ENCODE measurements around the gene SAMD1. TPM values are rescaled to one million over a fixed set of nuclear protein-coding genes. Genes with fewer than 3 reads are reported as not detected.

SAMD1 gene
- total RNA-seq, 3 donors from 2014 or later (not counting 1 experiment from before 2014, with no cell fraction given) = 30.8 to 33.0 (median 30.9) TPM

DNA sequence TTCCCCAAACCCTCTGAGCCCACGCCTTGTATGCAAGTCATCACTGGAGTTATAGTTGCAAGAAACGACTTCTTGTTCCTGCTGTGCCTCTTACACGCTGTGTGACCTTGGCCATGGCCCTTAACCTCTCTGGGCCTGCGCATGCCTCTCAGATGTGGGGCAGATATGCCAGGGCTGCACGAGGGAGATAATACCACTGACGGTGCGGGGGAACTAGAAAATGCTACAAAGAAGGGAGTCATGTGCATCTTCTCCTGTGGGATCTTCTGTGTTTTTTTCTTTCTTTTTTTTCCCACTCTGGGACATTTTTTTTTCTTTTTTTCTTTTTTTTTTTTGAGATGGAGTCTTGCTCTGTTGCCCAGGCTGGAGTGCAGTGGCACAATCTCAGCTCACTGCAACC, 4.3 kb upstream of the SAMD1 start:
- intact Hi-C loops (cut with micrococcal nuclease) = loop anchor here (5.0 kb wide), 1 partner anchor 42 kb away; the partner anchor contains the start of gene ASF1B
- WGBS (ENCODE audit: insufficient coverage) = 86% methylated on average over 7 of the region's 7 CpGs
- Mint-ChIP-seq H3K4me3 (peak overlapping the region; percentile 25), H3K36me3 (no peaks in the 10 kb centered on the region), H3K27me3 (ENCODE audit: low read depth in 2 of 2) (no peaks in the 10 kb centered on the region), H3K4me1 (peaks cover 9 to 11% of the 10 kb centered on the region in 2 donors), H3K9me3 (no peaks in the 10 kb centered on the region), H3K27ac (no peak overlapping the region)
- H3K4me1 ChIP-seq (ENCODE audit: control insufficient read depth, insufficient read depth, low read length) = peaks cover 10% of the 10 kb centered on the region
- no peaks in the 10 kb centered on the region for H3K27me3 ChIP-seq (ENCODE audit: control insufficient read depth, insufficient read depth, low read length)
- TF ChIP-seq, protein P1, sequence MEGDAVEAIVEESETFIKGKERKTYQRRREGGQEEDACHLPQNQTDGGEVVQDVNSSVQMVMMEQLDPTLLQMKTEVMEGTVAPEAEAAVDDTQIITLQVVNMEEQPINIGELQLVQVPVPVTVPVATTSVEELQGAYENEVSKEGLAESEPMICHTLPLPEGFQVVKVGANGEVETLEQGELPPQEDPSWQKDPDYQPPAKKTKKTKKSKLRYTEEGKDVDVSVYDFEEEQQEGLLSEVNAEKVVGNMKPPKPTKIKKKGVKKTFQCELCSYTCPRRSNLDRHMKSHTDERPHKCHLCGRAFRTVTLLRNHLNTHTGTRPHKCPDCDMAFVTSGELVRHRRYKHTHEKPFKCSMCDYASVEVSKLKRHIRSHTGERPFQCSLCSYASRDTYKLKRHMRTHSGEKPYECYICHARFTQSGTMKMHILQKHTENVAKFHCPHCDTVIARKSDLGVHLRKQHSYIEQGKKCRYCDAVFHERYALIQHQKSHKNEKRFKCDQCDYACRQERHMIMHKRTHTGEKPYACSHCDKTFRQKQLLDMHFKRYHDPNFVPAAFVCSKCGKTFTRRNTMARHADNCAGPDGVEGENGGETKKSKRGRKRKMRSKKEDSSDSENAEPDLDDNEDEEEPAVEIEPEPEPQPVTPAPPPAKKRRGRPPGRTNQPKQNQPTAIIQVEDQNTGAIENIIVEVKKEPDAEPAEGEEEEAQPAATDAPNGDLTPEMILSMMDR (IDR thresholded peaks at IDR 0.05) = no peak
- peaks cover 7% of the 10 kb centered on the region for H3K36me3 ChIP-seq (ENCODE audit: control insufficient read depth, insufficient read depth, low read length)
- no peak overlapping the region for H3K27ac ChIP-seq (ENCODE audit: low read length)
- DNase-seq = no peak
- H3K4me3 ChIP-seq (ENCODE audit: low read length) = no peak overlapping the region
- peaks cover 7% of the 10 kb centered on the region for H3K9me3 ChIP-seq (ENCODE audit: control insufficient read depth, insufficient read depth, low read length)
- ATAC-seq = no peak

DNA sequence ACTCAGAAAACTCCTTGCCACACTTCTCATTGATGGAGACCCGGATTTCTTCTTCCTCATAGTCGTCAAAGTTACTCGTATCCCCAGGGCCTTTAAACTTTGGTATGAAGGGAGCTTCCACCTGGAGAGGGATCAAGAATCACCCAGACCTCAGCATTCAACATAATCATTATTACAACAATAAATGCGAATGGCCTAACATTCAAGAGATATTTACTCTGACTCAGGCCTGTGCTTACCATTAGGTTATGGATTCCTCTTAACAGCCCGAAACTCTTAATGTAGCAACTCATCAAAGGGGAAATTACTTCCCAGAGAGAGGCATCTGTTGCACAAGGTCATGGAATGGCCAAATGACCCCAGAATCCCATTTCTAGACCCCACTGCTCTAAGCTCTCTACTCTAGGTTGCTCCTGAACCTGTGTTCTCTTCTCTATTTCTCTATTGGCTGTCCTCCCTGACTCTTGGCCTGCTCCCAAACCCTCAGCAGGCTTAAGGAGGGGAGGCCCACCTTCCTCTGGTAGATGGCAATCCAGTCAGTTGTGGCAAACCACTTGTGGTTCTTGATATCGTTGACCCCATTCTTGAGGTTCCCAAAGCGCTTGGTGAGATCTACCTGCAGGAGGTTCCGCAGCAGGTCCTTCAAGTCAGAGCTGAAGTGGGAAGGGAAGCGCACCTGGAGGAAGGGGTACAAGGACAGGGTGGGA, 2.7 kb upstream of the SAMD1 start:
- intact Hi-C loops (cut with micrococcal nuclease) = loop anchor here (5.0 kb wide), 1 partner anchor 44 kb away; the partner anchor contains the start of gene ASF1B
- no peak overlapping the region for H3K27ac ChIP-seq (ENCODE audit: low read length)
- Mint-ChIP-seq H3K4me3 (peak overlapping the region; percentile 62), H3K9me3 (no peaks in the 10 kb centered on the region), H3K36me3 (no peaks in the 10 kb centered on the region), H3K4me1 (peaks cover 14 to 15% of the 10 kb centered on the region in 2 donors), H3K27me3 (ENCODE audit: low read depth in 2 of 2) (no peaks in the 10 kb centered on the region), H3K27ac (peak overlapping the region in 1 of 2 donors; percentile 6)
- TF ChIP-seq, protein P1 (IDR thresholded peaks at IDR 0.05) = no peak
- peaks cover 12% of the 10 kb centered on the region for H3K36me3 ChIP-seq (ENCODE audit: control insufficient read depth, insufficient read depth, low read length)
- 78% methylated on average over 7 of the region's 9 CpGs for WGBS (ENCODE audit: insufficient coverage)
- H3K4me1 ChIP-seq (ENCODE audit: control insufficient read depth, insufficient read depth, low read length) = peaks cover 17% of the 10 kb centered on the region
- DNase-seq (no peak), ATAC-seq (no peak)
- H3K9me3 ChIP-seq (ENCODE audit: control insufficient read depth, insufficient read depth, low read length) = peaks cover 7% of the 10 kb centered on the region
- no peak overlapping the region for H3K4me3 ChIP-seq (ENCODE audit: low read length)
- H3K27me3 ChIP-seq (ENCODE audit: control insufficient read depth, insufficient read depth, low read length) = no peaks in the 10 kb centered on the region

DNA sequence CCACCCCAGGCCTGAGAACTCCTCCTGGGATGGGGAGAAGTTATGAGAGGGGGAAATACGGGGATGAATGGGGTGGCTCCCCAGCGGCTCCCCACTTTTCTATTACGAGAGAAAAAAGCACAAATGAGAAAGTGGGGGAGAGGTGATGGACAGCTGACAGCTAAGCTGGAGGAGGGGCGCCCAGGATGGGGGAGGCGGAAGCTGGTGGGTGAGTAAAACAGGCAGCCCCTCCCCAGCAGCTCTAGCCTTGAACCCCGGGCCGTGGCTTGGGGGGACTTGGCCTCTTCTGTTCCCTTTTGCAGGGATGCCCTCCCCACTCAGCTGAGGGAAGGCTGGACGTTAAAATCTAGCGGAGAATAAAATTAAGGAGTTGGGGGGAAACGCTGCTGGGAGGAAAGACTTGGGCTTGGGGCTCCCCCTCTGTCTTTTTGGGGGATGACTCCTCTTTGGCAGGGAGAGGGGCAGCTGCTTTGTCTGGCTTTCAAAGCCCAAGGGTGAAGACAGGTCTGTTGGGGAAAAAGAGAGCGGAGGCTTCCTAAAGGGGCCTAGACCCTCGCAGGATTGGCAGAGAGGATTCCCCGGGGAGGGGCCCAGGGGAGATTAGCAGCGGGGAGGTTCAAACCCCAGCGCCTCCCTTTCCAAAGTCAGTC, 1.4 kb upstream of the SAMD1 start:
- intact Hi-C loops (cut with micrococcal nuclease) = loop anchor here (1.0 to 5.0 kb wide), 3 partner anchors 11 to 45 kb away; partner anchors contain the start of gene ASF1B
- Mint-ChIP-seq H3K27ac (peak overlapping the region; percentile 86 to 90), H3K4me3 (peak overlapping the region; percentile 97), H3K9me3 (no peaks in the 10 kb centered on the region), H3K36me3 (no peaks in the 10 kb centered on the region), H3K27me3 (ENCODE audit: low read depth in 2 of 2) (no peaks in the 10 kb centered on the region), H3K4me1 (peaks cover 14 to 15% of the 10 kb centered on the region in 2 donors)
- H3K27ac ChIP-seq (ENCODE audit: low read length) = peak overlapping the region; percentile 63
- 16% methylated on average over 15 of the region's 15 CpGs for WGBS (ENCODE audit: insufficient coverage)
- DNase-seq = peak in 1 of 2 donors; percentile 67
- H3K4me3 ChIP-seq (ENCODE audit: low read length) = peak overlapping the region; percentile 73
- peak in 1 of 3 donors; percentile 4 for ATAC-seq
- peaks cover 7% of the 10 kb centered on the region for H3K9me3 ChIP-seq (ENCODE audit: control insufficient read depth, insufficient read depth, low read length)
- TF ChIP-seq, protein P1 (IDR thresholded peaks at IDR 0.05) = no peak
- peaks cover 17% of the 10 kb centered on the region for H3K4me1 ChIP-seq (ENCODE audit: control insufficient read depth, insufficient read depth, low read length)
- H3K36me3 ChIP-seq (ENCODE audit: control insufficient read depth, insufficient read depth, low read length) = peaks cover 11% of the 10 kb centered on the region
- no peaks in the 10 kb centered on the region for H3K27me3 ChIP-seq (ENCODE audit: control insufficient read depth, insufficient read depth, low read length)
